Cardiac fibroblast (primary cell): Measurements from ENCODE around the gene IRF4.

Source experiments
- DNase-seq, 2 donors: peaks; one replicate each; pipeline versions ENCODE4 v3.0.0 to v3.0.0-alpha.2; 2010; ENCODE audit warnings: low read depth in 2 of 2
- H3K4me3 ChIP-seq, 2 donors: replicated peaks in 1 of 2; 1 replicate in 1 of 2; 2 replicates in 1 of 2; pipeline ENCODE4 v1.5.1; 2011; ENCODE audit warnings: low read depth in 2 of 2, low read length in 2 of 2, mild to moderate bottlenecking in 2 of 2, moderate library complexity in 1 of 2
- CTCF ChIP-seq: IDR thresholded peaks from one replicate; pipeline ENCODE4 v1.5.1; 2011; ENCODE audit warnings: low read depth, mild to moderate bottlenecking, low read length, inconsistent platforms

The IRF4 gene

GRCh38 chr6:438634-439170 is 47.1 kb downstream of the IRF4 start:
- no peak for TF ChIP-seq CTCF
- H3K4me3 ChIP-seq = no peak overlapping the region
- DNase-seq = no peak

GRCh38 chr6:439641-440167 is 48.2 kb downstream of the IRF4 start:
- no peak for DNase-seq
- TF ChIP-seq CTCF = no peak
- no peak overlapping the region for H3K4me3 ChIP-seq

GRCh38 chr6:441126-441920 is 49.8 kb downstream of the IRF4 start:
- H3K4me3 ChIP-seq = no peak overlapping the region
- DNase-seq = no peak
- TF ChIP-seq CTCF = no peak

GRCh38 chr6:443621-444159 is 52.1 kb downstream of the IRF4 start:
- DNase-seq = no peak
- TF ChIP-seq CTCF = no peak
- no peak overlapping the region for H3K4me3 ChIP-seq

- H3K4me3 ChIP-seq = no peak overlapping the region
Observed at GRCh38 chr6:444653-445275, 53.2 kb downstream of the IRF4 start.

More at GRCh38 chr6:444653-445275, 53.2 kb downstream of the IRF4 start:
- TF ChIP-seq CTCF = no peak
- DNase-seq = no peak
